Measurements from ENCODE around the gene BAHCC1.
A peak's percentile ranks its signal among the peaks of the same experiment; 100 is the strongest.

BAHCC1 gene

GRCh38 chr17:81386646-81387099, 8.6 kb upstream of the BAHCC1 start:
- peak overlapping the region; percentile 96 for H3K4me2 ChIP-seq (ENCODE audit: low read depth, low read length, poor library complexity, severe bottlenecking)
- no peaks in the 10 kb centered on the region for H3K9me3 ChIP-seq (ENCODE audit: insufficient read depth, low read depth, low read length)
- H3K27me3 ChIP-seq (ENCODE audit: insufficient read depth, low read length, poor library complexity, severe bottlenecking), result no peaks in the 10 kb centered on the region
- peak overlapping the region; percentile 97 for H3K9ac ChIP-seq (ENCODE audit: low read depth, low read length, poor library complexity, severe bottlenecking)
- no peaks in the 10 kb centered on the region for H3F3A ChIP-seq (ENCODE audit: low read depth)
- TF ChIP-seq EZH2phosphoT487 (IDR thresholded peaks at IDR 0.05; ENCODE audit: borderline replicate concordance) (no peak), CTCF (conservative IDR thresholded peaks at IDR 0.05; ENCODE audit: low read length) (0 out of 2 replicates have a peak, but pooled peaks have one; percentile 10)
- peaks cover 11% of the 10 kb centered on the region for H4K20me1 ChIP-seq (ENCODE audit: insufficient read depth, low read length, poor library complexity, severe bottlenecking)
- H3K79me2 ChIP-seq (ENCODE audit: insufficient read depth, low read length), result peaks cover 54% of the 10 kb centered on the region
- peaks cover 54% of the 10 kb centered on the region for H3K4me1 ChIP-seq (ENCODE audit: insufficient read depth, low read length, poor library complexity, severe bottlenecking)
- no peak overlapping the region; the same call in 1 of the 2 replicates for H2AFZ ChIP-seq (ENCODE audit: low read length)
- peak overlapping the region; percentile 80 for H3K4me3 ChIP-seq (ENCODE audit: low read length, poor library complexity, severe bottlenecking)
- H3K9me2 ChIP-seq (replicated peaks; ENCODE audit: low read depth, low read length), result no peaks in the 10 kb centered on the region
- no peaks in the 10 kb centered on the region for H3K36me3 ChIP-seq (ENCODE audit: insufficient read depth, low read length)

GRCh38 chr17:81387100-81388090, 7.9 kb upstream of the BAHCC1 start:
- peaks cover 61% of the 10 kb centered on the region for H3K79me2 ChIP-seq (ENCODE audit: insufficient read depth, low read length)
- peaks cover 61% of the 10 kb centered on the region for H3K4me1 ChIP-seq (ENCODE audit: insufficient read depth, low read length, poor library complexity, severe bottlenecking)
- peak overlapping the region; percentile 80 for H3K4me3 ChIP-seq (ENCODE audit: low read length, poor library complexity, severe bottlenecking)
- H3F3A ChIP-seq (ENCODE audit: low read depth), result no peaks in the 10 kb centered on the region
- H3K27me3 ChIP-seq (ENCODE audit: insufficient read depth, low read length, poor library complexity, severe bottlenecking), result no peaks in the 10 kb centered on the region
- H3K36me3 ChIP-seq (ENCODE audit: insufficient read depth, low read length), result no peaks in the 10 kb centered on the region
- H2AFZ ChIP-seq (ENCODE audit: low read length), result no peak overlapping the region; the same call in 1 of the 2 replicates
- H3K9me3 ChIP-seq (ENCODE audit: insufficient read depth, low read depth, low read length), result no peaks in the 10 kb centered on the region
- H4K20me1 ChIP-seq (ENCODE audit: insufficient read depth, low read length, poor library complexity, severe bottlenecking), result peaks cover 13% of the 10 kb centered on the region
- no peaks in the 10 kb centered on the region for H3K9me2 ChIP-seq (replicated peaks; ENCODE audit: low read depth, low read length)
- peak overlapping the region; percentile 97 for H3K9ac ChIP-seq (ENCODE audit: low read depth, low read length, poor library complexity, severe bottlenecking)
- TF ChIP-seq CTCF (conservative IDR thresholded peaks at IDR 0.05; ENCODE audit: low read length) (no peak), EZH2phosphoT487 (IDR thresholded peaks at IDR 0.05; ENCODE audit: borderline replicate concordance) (no peak)
- H3K4me2 ChIP-seq (ENCODE audit: low read depth, low read length, poor library complexity, severe bottlenecking), result peak overlapping the region; percentile 96

GRCh38 chr17:81388091-81388611, 7.1 kb upstream of the BAHCC1 start:
- peak overlapping the region; percentile 80 for H3K4me3 ChIP-seq (ENCODE audit: low read length, poor library complexity, severe bottlenecking)
- H3K27me3 ChIP-seq (ENCODE audit: insufficient read depth, low read length, poor library complexity, severe bottlenecking), result no peaks in the 10 kb centered on the region
- H4K20me1 ChIP-seq (ENCODE audit: insufficient read depth, low read length, poor library complexity, severe bottlenecking), result peaks cover 13% of the 10 kb centered on the region
- H3K9me3 ChIP-seq (ENCODE audit: insufficient read depth, low read depth, low read length), result no peaks in the 10 kb centered on the region
- H2AFZ ChIP-seq (ENCODE audit: low read length), result no peak overlapping the region
- no peaks in the 10 kb centered on the region for H3K36me3 ChIP-seq (ENCODE audit: insufficient read depth, low read length)
- H3K4me1 ChIP-seq (ENCODE audit: insufficient read depth, low read length, poor library complexity, severe bottlenecking), result peaks cover 64% of the 10 kb centered on the region
- peaks cover 68% of the 10 kb centered on the region for H3K79me2 ChIP-seq (ENCODE audit: insufficient read depth, low read length)
- no peak for TF ChIP-seq EZH2phosphoT487 (IDR thresholded peaks at IDR 0.05; ENCODE audit: borderline replicate concordance)
- TF ChIP-seq CTCF (conservative IDR thresholded peaks at IDR 0.05; ENCODE audit: low read length), result no peak
- no peaks in the 10 kb centered on the region for H3F3A ChIP-seq (ENCODE audit: low read depth)
- peak overlapping the region; percentile 96 for H3K4me2 ChIP-seq (ENCODE audit: low read depth, low read length, poor library complexity, severe bottlenecking)
- H3K9ac ChIP-seq (ENCODE audit: low read depth, low read length, poor library complexity, severe bottlenecking), result peak overlapping the region; percentile 97
- no peaks in the 10 kb centered on the region for H3K9me2 ChIP-seq (replicated peaks; ENCODE audit: low read depth, low read length)
